A204.1 (cell line): ENCODE data around the gene DISP1.

Source experiments
- FAIRE-seq: peaks from 2 replicates; lab custom pipeline; 2012; peaks lifted over from hg19 to GRCh38; lab: Jason Lieb, UNC

The DISP1 gene, protein sequence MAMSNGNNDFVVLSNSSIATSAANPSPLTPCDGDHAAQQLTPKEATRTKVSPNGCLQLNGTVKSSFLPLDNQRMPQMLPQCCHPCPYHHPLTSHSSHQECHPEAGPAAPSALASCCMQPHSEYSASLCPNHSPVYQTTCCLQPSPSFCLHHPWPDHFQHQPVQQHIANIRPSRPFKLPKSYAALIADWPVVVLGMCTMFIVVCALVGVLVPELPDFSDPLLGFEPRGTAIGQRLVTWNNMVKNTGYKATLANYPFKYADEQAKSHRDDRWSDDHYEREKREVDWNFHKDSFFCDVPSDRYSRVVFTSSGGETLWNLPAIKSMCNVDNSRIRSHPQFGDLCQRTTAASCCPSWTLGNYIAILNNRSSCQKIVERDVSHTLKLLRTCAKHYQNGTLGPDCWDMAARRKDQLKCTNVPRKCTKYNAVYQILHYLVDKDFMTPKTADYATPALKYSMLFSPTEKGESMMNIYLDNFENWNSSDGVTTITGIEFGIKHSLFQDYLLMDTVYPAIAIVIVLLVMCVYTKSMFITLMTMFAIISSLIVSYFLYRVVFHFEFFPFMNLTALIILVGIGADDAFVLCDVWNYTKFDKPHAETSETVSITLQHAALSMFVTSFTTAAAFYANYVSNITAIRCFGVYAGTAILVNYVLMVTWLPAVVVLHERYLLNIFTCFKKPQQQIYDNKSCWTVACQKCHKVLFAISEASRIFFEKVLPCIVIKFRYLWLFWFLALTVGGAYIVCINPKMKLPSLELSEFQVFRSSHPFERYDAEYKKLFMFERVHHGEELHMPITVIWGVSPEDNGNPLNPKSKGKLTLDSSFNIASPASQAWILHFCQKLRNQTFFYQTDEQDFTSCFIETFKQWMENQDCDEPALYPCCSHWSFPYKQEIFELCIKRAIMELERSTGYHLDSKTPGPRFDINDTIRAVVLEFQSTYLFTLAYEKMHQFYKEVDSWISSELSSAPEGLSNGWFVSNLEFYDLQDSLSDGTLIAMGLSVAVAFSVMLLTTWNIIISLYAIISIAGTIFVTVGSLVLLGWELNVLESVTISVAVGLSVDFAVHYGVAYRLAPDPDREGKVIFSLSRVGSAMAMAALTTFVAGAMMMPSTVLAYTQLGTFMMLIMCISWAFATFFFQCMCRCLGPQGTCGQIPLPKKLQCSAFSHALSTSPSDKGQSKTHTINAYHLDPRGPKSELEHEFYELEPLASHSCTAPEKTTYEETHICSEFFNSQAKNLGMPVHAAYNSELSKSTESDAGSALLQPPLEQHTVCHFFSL (N-terminal part only)

DNA sequence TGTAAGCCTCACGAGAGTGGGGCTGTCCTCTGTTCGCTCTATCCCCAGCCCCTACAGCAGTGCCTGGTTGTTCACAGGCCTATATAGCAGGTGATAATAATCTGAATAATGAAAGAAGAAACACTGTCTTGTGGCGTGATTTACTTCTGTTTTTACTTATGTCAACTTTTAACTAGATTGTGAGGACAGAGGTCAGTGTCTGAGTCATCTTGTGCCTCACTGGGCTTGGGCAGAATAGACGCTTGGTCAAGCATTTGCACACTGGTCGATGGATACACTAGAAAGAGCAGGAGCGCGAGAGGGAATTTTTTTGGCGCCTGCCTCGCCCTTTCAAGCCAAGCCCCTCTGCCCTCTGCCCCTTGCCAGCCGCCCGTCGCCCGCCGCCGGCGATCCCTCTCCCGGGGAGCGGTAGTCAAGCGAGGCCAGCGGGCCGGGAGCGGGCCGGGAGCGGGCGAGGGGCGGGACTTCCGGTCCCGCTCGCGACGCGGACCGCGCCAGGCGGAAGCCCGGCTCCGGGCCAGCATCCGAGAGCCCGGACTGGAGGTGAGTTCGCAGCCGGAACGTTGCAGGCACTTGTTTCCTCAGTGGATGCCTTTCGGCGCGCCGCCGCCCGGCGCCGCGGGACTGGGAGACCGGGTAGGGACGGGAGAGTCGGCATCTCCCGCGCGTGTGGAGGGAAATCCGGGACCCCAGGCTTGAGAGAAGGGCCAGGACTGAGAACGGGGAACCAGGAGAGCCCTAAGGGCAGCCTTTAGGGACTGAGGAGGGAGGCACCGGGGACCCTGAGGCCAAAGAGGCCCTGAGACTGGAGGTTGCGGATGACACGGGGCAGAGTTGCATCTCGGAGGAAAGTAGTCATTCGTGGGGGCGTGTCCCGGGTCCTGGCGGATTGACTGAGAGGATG, at the start of gene DISP1:
TSS of gene DISP1 (plus strand) at position 504 of the 904 bp plus-strand sequence. CDS start 127,785 bp downstream, outside the sequence.
- FAIRE-seq: no peak

DNA sequence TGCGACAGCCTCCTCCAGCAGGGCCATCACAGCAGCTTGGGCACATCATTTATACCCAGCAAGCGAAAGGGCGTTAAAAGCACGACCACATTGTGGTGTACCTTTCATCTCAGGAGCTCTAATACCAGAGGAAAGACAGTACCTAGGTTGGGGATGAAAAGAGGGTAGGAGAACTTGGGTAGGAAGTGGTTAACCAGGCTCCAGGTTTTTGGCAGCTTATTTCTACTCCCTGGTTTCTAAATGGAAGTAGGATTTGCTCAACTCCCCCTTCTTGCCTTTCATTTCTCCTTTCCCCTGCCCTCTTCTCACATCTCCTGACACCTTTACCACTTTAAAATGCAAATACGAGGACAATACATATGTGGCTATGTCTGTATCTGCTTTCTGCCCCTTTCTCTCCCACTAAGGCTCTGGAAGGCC, 47.7 kb upstream of the DISP1 start:
- FAIRE-seq: no peak

DNA sequence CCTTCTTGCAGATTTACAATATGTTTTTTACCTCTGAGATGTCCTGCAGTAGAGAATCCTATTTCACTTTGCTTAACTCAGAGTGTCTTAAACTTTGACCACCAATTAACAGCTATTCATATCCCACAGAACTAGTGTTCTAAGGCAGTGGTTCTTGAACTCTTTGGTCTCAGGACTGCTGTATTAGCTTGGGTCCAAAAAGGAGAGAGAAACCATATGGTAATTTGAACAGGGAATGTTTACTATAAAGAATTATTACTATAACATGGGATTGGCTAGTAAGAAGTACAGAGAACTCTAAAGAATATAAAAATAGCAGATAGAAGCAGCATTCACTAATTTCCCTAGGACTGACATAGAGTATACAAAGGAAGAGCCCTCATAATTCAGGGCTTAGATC, 46.2 kb upstream of the DISP1 start:
- FAIRE-seq: no peak

DNA sequence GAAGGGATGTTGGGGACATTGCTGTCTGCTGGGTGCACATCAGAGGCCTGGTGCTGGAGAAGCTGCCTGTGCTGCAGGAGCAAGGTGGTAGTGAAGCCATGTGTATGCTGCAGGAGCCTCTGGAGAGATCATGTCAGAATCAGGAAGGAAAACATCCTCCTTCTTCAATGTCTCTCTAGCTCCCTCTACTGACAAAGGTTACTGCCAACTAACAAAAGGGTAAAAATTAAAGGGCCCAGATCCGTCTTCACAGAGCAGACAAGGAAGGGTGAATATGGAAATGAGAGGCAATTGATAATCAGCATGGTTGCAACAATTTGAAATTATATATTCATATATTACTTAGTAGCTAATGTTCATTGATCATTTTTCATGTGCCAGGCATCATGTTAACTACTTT, 45.7 kb upstream of the DISP1 start:
- FAIRE-seq: no peak

DNA sequence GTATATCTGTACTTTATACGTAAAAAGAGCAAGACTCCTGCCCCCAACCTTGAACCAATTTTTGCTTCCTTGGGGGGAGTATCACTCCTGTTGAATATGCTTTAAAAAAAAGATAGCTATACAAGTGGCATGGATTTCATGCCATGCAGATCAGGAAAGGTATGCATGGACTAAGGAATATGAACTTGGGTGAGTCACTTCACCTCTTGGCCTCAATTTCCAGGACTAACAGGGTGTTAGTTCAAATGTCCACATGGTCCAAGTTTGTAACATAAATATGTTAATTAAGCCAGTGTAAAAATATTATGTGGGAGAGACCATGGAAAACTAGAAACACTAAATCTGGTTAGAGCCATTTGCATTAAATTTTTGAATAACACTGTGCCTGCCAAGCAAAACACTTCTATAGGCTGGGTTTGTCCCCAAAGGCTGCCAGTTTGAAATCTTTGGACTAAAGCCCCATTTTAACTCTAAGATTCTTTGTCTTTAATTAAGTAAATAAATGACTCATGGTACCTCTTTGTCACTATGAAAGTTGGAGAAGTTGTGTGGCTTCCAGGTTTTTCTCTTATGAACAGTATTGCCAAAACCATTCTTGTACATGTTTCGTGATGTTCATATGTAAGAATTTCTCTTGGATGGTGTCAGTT, 44.7 kb upstream of the DISP1 start:
- no peak for FAIRE-seq

DNA sequence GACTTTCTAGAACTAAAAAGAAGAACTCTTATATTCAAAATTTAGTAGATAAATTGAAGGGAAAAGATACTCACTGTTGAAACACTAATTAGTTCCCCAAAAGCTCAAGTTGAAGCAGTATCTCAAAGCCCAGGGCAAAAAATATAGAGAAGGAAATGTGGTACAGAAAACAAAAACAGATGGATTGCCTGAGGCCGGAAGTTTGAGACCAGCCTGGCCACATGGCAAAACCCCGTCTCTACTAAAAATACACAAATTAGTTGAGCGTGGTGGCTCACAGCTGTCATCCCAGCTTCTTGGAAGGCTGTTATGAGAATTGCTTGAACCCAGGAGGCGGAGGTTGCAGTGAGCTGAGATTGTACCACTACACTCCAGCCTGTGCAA, 41.9 kb upstream of the DISP1 start:
- FAIRE-seq: no peak

DNA sequence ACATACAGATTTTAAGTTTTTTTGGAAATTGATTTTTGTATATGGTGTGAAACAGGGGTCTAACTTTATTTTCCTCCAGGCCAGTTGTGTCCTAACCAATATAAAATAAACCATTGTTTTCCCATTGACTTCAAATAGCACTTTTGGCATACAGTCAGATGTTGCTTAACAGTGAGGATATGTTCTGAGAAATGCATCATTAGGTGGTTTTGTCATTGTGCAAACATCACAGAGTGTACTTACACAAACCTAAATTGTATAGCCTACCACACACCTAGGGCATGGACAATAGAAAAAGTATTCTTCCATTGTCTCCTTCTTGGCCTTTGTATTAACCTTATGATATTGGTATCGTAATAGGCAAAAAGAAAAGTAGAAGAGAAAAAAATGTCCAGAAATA, 37.4 kb upstream of the DISP1 start:
- FAIRE-seq: no peak

DNA sequence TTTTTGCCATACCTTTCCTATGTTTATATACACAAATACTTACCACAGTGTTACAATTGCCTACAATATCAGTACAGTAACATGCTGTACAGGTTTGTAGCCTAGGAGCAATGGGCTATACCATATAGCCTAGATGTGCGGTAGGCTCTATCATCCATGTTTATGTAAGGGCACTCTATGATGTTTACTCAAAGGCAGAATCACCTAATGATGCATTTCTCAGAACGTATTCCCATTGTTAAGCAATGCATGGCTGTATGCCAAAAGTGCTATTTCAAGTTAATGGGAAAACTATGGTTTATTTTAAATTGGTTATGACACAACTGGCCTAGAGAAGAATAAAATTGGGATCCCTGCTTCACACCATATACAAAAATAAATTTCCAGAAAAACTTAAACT, 36.9 kb upstream of the DISP1 start:
- no peak for FAIRE-seq

DNA sequence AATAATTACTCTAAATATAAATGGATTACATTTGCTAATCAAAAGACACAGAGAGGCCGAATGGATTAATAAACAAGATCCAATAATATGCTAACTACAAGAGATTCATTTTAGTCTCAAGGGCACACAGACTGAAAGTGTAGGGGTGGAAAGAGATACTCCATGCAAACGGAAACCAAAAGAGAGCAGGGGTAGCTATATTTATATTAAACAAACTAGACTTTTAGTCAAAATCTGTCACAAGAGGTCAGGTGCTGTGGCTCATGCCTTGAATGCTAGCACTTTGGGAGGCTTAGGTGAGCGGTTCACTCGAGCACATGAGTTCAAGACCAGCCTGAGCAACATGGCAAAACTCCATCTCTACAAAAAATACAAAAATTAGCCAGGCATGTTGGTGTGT, 33.6 kb upstream of the DISP1 start:
- no peak for FAIRE-seq

DNA sequence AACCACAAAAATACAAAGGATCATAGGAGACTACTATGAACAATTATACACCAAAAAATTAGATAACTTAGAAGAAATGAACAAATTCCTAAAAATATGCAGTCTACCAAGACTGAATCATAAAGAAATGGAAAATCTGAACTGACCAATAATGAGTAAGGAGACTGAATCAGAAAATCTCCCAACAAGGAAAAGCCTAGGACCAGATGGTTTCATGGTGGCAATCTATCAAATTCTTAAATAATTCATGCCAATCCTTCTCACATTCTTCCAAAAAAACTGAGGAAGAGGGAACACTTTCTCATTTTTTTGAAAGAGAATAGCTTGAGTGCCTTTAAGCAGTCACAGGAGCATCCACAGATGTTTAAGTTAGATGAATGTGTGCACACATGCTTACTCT, 31.8 kb upstream of the DISP1 start:
- no peak for FAIRE-seq

DNA sequence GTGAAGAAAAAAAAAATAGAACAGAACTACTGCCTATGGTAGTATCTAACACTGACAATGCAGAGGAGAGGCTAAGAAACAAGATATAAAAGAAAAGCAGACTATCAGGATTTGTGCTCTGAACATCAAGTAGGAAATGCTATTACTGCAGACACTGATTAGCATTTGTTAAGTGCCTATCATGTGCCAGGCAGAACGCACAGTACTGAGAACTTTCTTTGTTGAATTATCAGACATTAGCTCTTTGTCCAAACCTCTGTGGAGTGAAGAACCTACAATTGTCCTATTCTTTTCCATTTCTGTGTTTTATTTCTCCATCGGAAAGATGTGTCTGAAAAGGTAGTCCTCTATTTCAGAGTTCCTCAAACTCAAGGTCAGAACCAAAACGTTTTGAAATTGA, 30.5 kb upstream of the DISP1 start:
- no peak for FAIRE-seq

DNA sequence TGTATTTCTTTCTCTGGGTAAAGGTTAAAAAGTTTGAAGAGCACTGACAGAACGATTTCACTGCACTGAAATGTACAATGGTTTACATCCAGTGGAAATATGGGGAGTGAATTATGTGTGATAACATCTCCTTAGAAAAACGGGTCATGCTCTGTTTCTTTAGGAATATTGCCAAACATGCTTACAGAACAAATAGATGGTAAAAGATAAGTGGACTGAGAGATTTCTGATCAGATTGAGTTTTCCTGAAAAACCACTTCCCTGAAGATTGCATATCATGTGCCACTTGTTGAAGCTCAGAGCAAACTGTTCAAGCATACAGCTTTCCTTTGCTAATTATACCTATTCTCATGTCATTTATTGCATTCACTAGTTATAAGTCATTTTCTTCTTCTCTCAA, 29.9 kb upstream of the DISP1 start:
- no peak for FAIRE-seq

DNA sequence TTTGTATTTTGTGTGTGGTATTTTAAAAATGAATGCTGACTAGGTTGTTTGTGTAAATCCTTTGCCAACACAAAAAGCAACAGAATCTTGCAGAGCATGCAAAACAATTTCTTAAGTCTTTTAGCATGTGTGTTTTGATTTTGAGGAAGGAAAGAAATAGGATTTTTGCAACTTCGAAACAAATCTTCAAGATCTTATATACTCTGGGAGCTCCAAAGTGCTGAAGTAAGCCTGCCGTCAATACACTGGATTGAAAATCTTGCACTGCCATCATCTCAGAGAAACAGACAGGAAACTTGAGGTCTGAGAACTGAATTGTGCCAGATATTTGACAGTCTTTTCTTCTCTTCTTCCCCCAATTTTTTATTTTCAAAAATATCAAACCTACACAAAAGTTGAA, 29.3 kb upstream of the DISP1 start:
- no peak for FAIRE-seq

DNA sequence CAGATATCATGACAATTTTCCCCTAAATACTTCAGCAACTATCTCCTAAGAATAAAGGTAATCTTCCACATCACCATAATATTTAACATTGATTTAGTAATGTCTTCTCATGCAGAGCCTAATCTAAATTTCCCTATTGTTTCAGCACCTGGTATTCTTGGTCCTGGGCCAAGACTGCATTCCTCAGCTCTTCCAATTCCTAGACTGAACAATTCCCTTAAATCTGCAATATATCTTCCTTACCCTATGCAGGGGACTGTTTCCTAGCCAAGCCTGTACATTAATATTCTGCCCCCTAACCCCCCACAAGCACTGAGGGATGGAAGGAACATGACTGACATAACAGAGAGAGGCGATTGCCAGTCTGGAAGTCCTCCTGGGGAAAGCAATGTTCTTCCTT, 28.7 kb upstream of the DISP1 start:
- FAIRE-seq: no peak

DNA sequence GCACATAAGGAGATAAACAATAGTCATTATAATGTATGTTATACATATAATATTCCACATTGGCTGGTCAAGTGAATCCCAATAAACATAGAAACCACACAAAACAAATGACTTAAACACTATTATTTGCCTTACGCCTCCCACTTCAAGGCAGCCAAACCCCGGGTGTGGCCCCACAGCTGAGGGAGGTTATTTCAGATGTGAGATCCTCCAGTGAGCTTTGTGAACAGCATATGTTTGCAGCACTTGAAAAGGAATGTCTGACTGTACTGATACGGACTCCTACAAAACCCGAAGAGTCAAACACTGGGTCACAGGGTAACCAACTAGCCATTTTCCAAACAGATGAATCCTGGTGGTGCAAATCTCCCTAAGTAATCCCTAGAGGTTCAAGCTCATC, 27.1 kb upstream of the DISP1 start:
- no peak for FAIRE-seq

DNA sequence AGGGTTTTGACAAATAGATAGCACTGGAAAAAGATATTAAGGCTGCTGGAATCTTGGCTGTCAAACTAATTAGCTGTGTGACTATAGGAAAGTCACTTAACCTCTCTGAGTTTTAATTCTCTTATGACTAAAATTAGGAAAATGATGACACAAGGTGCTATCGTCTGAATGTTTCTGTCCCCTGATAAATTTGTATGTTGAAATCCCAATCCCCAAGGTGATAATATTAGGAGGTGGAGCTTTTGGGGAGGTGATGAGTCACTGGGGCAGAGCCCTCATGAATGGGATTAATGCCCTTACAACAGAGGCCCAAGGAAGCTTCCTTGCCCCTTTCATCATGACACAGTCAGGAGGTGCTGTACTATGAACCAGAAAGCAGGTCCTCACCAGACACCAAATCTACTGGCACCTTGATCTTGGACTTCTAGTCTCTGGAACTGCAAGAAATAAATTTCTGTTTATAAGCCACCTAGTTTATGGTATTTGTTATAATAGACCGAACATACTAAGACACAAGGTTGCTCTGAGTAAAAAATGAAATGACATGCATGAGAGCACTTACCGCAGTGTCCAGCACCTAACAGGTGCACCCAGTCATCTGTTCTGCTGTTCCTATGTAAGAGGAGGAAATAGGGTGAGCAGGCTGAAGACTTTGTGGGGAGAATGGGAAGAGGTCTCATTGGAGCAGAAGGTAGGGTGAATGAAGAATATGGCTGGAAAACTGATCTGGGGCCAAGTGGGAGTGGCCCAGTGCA, 26.3 kb upstream of the DISP1 start:
- FAIRE-seq: no peak

DNA sequence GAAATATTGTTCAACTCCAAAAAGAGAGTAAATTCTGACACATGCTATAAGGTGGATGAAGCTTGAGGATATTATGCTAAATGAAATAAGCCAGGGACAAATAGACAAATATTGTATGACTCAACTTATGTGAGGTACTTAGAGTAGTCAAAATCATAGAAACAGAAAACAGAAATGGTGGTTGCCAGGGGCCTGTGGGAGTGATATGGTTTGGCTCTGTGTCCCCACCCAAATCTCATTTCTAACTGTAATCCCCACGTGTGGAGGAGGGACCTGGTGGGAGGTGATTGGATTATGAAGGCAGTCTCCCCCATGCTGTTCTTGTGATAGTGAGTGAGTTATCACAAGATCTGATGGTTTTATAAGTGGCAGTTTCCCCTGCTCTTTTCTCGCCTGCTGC, 24.7 kb upstream of the DISP1 start:
- FAIRE-seq: no peak

DNA sequence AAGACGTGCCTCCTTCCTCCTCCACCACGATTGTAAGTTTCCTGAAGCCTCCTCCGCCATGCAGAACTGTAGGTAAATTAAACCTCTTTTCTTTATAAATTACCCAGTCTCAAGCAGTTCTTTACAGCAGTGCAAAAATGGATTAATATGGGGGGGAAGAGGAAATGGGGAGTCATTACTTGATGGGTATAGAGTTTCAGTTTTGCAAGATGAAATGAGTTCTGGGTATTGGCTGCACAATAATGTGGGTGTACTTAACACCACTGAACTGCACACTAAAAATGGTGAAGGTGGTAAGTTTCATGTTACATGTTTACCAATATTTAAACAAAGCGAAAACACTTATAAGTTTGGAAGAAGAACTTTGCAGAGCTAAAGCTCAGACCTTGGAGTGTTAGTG, 24.3 kb upstream of the DISP1 start:
- FAIRE-seq: no peak

DNA sequence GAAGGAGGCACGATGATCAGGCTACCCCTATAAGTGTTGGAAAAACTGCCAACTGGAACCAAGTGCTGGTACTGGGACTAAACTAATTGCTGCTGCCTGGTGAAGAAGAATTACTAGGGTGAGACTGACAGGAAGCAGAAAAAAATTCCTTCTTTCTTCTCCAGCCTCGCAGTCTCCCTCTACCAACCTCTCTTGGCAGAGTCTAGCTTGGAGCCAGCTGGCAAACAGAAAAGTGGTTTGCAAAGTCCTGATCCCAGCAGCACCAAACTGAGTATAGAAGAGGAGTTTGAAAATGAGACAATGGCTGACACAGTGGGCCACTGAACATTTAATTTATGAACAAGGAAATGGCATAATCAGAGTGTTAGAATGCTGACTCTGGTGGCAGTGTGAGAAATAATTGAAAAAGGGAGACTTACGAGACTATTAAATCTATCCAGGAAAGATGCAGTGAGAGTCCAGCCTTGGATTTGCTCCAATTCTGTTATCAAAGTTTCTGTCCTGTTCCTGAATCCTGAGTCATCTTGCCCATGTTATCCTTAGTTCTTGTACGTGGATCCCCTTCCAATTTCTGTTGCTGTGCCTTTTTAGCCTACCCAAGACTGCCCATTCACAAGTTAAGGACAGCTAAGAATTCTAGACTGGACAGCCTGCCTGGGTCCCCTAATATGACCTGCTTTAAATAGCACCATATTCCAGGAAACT, 23.7 kb upstream of the DISP1 start:
- no peak for FAIRE-seq

DNA sequence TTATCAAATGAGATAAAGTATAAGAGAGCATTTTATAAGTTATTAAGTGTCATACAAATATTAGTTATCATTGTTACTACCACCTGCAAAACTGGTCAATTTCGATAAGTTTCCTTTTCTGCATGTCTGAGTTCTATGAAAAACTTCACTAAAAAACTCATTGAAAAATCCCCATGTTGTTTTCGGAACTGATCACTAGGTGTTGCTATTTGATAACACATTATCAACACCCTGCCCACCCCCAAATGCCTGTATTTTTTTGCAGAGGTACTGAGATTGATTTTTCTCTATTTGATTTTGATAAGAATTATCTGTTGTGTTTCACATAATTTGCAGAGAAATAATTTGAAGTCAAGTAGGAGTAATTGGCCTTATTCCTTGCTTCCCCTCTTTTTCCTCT, 22.1 kb upstream of the DISP1 start:
- peak; percentile 88 for FAIRE-seq
